ENCODE data around the gene MTSS2.

The MTSS2 gene

DNA sequence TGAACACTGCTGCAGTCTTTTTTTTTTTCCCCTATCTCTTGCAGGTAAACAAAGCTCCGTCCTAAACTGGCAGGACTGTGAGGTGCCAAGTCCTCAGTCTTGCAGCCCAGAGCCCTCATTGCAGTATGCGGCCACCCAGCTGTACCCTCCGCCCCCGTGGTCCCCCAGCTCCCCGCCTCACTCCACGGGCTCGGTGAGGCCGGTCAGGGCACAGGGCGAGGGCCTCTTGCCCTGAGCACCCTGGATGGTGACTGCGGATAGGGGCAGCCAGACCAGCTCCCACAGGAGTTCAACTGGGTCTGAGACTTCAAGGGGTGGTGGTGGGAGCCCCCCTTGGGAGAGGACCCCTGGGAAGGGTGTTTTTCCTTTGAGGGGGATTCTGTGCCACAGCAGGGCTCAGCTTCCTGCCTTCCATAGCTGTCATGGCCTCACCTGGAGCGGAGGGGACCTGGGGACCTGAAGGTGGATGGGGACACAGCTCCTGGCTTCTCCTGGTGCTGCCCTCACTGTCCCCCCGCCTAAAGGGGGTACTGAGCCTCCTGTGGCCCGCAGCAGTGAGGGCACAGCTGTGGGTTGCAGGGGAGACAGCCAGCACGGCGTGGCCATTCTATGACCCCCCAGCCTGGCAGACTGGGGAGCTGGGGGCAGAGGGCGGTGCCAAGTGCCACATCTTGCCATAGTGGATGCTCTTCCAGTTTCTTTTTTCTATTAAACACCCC lies 25.7 kb downstream of the MTSS2 start:
- no peak overlapping the region for H3K27ac ChIP-seq (ENCODE audit: low read length)
- H3K9ac ChIP-seq (ENCODE audit: low read length) = no peak overlapping the region
- H3K4me1 ChIP-seq (ENCODE audit: control insufficient read depth, low read depth, low read length) = no peaks in the 10 kb centered on the region
- no peaks in the 10 kb centered on the region for H3K9me3 ChIP-seq (ENCODE audit: control insufficient read depth, low read depth, low read length)
- no peak overlapping the region for H3K4me3 ChIP-seq (ENCODE audit: low read length)
- peaks cover 1% of the 10 kb centered on the region for H3K36me3 ChIP-seq (ENCODE audit: control insufficient read depth, low read depth, low read length)
- no peaks in the 10 kb centered on the region for H3K27me3 ChIP-seq (ENCODE audit: control insufficient read depth, insufficient read depth, low read length)

DNA sequence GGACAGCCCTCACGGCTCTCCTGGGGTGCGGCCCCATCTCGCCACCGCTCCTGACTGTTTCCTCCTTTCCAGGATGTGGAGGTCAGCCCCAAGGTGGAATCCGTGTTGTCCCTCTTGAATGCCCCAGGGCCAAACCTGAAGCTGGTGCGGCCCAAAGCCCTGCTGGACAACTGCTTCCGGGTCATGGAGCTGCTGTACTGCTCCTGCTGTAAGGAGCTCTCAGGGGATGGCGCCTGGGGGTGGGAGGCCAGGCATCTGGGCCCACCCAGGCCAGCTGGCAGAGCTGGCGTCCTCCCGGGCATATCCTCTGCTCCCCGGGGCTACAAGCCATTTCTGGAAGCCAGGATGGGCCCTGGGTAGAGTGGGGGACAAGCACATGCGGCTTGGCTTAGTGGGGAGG lies 26.3 kb downstream of the MTSS2 start:
- Histone ChIP-seq H3K4me1 (ENCODE audit: control insufficient read depth, low read depth, low read length) (no peaks in the 10 kb centered on the region), H3K36me3 (ENCODE audit: control insufficient read depth, low read depth, low read length) (no peaks in the 10 kb centered on the region), H3K9ac (ENCODE audit: low read length) (no peak overlapping the region), H3K9me3 (ENCODE audit: control insufficient read depth, low read depth, low read length) (no peaks in the 10 kb centered on the region), H3K27ac (ENCODE audit: low read length) (no peak overlapping the region), H3K27me3 (ENCODE audit: control insufficient read depth, insufficient read depth, low read length) (no peaks in the 10 kb centered on the region), H3K4me3 (ENCODE audit: low read length) (no peak overlapping the region)

DNA sequence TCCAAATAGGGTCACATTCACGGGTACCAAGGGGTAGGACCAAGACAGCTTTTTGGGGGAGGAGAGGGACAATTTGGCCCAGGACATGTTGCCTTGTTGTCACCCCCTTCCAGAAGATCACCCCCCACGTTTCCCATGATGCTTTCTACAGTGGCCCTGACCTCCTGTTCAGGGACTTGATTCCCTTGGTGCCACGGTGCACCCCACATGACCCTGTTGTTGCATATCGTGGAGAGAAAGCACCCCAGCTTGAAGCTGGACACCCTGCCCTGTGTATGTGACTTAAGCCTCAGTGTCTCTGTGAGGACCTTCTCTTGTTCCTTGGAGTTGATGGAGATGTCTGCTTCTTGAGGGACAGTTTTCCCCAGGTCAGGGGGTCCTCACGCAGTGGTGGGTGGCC lies 26.9 kb downstream of the MTSS2 start:
- Histone ChIP-seq H3K27ac (ENCODE audit: low read length) (no peak overlapping the region), H3K4me3 (ENCODE audit: low read length) (no peak overlapping the region), H3K9ac (ENCODE audit: low read length) (no peak overlapping the region), H3K9me3 (ENCODE audit: control insufficient read depth, low read depth, low read length) (no peaks in the 10 kb centered on the region), H3K36me3 (ENCODE audit: control insufficient read depth, low read depth, low read length) (no peaks in the 10 kb centered on the region), H3K4me1 (ENCODE audit: control insufficient read depth, low read depth, low read length) (peaks cover 1% of the 10 kb centered on the region), H3K27me3 (ENCODE audit: control insufficient read depth, insufficient read depth, low read length) (no peaks in the 10 kb centered on the region)

DNA sequence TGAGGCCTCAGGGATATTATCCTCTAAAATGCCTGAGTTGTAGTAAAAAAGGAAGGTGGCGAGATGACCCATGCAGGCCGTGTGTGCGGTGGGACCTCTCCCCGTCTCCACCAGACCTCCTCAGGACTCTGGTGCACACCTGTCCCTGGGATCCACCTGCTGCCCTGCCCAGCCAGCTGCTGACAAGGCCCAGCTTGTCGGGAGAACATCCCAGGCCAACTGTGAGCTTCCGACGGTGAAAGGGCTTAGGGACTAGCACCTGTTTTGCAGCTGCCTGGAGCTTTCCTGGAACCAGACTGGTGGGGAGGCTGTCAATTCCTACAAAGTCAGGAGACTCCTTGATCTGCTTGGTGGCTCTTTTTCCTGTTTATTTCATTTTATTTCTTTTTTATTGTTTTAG lies 27.9 kb downstream of the MTSS2 start:
- Histone ChIP-seq H3K9me3 (ENCODE audit: control insufficient read depth, low read depth, low read length) (no peaks in the 10 kb centered on the region), H3K9ac (ENCODE audit: low read length) (no peak overlapping the region), H3K27me3 (ENCODE audit: control insufficient read depth, insufficient read depth, low read length) (no peaks in the 10 kb centered on the region), H3K27ac (ENCODE audit: low read length) (no peak overlapping the region), H3K4me3 (ENCODE audit: low read length) (no peak overlapping the region), H3K4me1 (ENCODE audit: control insufficient read depth, low read depth, low read length) (peaks cover 3% of the 10 kb centered on the region), H3K36me3 (ENCODE audit: control insufficient read depth, low read depth, low read length) (no peaks in the 10 kb centered on the region)

DNA sequence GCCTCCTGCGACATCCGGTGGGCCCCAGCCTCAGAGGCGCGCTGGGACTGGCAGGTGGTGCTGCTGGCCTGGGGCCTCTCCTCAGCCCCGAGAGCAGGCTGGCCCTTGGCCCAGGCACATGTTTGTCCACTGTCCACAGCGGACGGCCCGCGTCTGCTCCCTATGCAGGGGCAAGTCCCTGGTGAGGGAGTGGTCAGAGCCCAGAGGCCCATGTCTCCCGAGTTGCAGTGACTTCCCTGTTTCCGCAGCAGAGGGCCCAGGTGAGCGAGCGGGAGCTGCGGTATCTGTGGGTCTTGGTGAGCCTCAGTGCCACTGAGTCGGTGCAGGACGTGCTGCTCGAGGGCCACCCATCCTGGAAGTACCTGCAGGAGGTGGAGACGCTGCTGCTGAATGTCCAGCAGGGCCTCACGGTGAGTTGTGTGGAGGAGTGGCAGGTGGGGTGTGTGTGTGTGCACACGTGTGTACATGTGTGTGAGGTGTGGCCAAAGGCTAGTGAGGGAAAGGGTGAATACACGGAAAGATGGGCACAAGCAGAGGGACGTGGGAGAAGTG lies 29.1 kb downstream of the MTSS2 start:
- Histone ChIP-seq H3K9ac (ENCODE audit: low read length) (no peak overlapping the region), H3K4me3 (ENCODE audit: low read length) (no peak overlapping the region), H3K9me3 (ENCODE audit: control insufficient read depth, low read depth, low read length) (no peaks in the 10 kb centered on the region)

DNA sequence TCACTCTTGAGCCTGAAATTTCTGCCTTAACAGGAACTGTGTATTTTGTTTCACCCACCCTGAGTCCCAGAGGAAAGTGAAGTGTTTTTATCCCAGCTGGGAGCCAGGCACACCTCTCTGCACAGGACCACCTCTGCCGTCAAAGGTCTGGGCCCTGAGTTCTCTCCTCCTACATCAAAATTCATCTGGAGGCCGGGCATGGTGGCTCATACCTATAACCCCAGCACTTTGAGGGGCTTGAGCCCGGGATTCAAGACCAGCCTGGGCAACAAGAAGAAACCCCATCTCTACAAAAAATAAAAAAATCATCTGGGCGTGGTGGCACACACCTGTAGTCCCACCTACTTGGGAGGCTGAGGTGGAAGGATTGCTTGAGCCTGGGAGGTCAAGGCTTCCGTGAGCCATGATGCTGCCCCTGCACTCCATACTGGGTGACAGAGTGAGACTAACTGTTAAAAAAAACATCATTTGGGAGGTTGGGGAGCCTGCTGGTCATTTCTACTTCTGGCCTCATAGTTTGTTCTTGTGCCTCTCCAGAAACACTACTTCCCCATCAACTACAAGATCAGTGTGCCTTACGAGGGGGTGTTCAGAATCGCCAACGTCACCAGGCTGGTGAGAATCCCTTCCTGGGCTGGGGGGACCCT lies 29.7 kb downstream of the MTSS2 start:
- no peak overlapping the region for H3K27ac ChIP-seq (ENCODE audit: low read length)
- no peaks in the 10 kb centered on the region for H3K27me3 ChIP-seq (ENCODE audit: control insufficient read depth, insufficient read depth, low read length)
- H3K9ac ChIP-seq (ENCODE audit: low read length) = no peak overlapping the region
- H3K4me1 ChIP-seq (ENCODE audit: control insufficient read depth, low read depth, low read length) = peaks cover 3% of the 10 kb centered on the region
- H3K36me3 ChIP-seq (ENCODE audit: control insufficient read depth, low read depth, low read length) = no peaks in the 10 kb centered on the region
- H3K9me3 ChIP-seq (ENCODE audit: control insufficient read depth, low read depth, low read length) = no peaks in the 10 kb centered on the region
- H3K4me3 ChIP-seq (ENCODE audit: low read length) = no peak overlapping the region

More for the DNA sequence above, 29.1 kb downstream of the MTSS2 start:
- H3K36me3 ChIP-seq (ENCODE audit: control insufficient read depth, low read depth, low read length) = no peaks in the 10 kb centered on the region
- H3K27me3 ChIP-seq (ENCODE audit: control insufficient read depth, insufficient read depth, low read length) = no peaks in the 10 kb centered on the region
- peaks cover 3% of the 10 kb centered on the region for H3K4me1 ChIP-seq (ENCODE audit: control insufficient read depth, low read depth, low read length)
- no peak overlapping the region for H3K27ac ChIP-seq (ENCODE audit: low read length)

DNA sequence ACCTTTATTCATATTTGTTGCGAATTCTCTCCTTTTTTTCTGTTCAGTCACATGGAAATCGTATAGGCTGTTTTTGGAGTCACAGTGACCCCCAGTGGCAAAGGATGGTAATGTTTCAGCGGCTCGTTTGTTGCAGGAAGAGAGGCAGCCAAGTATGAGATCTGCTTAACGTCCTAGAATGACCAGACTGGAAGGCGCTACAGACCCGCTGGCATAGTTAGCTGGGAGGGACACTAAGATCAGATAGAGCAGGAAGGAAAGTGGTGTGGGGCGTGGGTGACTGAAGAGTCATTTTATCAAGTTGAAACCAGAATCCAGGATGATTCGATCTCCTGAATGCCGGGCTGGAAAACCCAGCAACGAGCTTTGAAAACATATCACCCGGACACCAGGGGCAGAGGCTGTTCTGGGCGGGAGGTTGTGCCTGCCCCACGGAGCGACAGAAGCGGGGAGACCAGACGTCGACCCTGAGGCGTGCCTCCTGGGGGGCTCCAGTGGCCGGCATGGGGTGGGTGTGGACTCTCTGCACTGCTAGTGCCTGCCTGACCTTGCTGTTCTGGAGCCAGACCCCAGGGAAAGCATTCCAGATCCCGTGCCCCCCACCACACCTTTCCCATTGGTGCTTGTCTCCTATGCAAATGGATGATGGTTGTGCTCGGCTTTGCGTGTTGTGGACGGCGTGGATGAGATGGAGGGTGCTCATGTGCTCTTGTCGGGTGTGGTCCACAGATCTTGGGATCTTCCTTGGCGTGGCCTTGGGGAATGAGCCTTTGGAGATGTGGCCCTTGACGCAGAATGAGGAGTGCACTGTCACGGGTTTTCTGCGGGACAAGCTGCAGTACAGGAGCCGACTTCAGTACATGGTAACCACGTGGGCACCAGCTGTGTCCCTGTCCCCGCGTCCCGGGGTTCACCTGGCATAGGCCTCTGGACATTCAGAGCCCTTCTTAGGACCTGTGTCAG lies 31.8 kb downstream of the MTSS2 start:
- Histone ChIP-seq H3K4me1 (ENCODE audit: control insufficient read depth, low read depth, low read length) (peaks cover 3% of the 10 kb centered on the region), H3K27ac (ENCODE audit: low read length) (no peak overlapping the region), H3K9ac (ENCODE audit: low read length) (no peak overlapping the region), H3K27me3 (ENCODE audit: control insufficient read depth, insufficient read depth, low read length) (no peaks in the 10 kb centered on the region), H3K4me3 (ENCODE audit: low read length) (no peak overlapping the region), H3K36me3 (ENCODE audit: control insufficient read depth, low read depth, low read length) (no peaks in the 10 kb centered on the region), H3K9me3 (ENCODE audit: control insufficient read depth, low read depth, low read length) (no peaks in the 10 kb centered on the region)

DNA sequence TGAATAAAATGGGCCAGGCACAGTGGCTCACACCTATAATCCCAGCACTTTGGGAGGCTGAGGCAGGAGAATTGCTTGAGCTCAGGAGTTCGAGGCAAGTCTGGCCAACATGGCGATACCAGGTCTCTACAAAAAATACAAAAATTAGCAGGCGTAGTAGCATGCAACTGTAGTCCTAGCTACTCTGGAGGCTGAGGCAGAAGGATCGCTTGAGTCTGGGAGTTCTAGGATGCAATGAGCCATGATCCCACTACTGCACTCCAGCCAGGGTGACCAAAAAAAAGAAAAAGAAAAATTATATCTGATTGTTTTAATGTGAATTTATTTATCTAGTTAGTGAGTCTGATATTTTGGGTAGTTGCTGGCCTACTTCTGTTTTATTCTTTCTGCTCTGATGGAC lies 32.4 kb downstream of the MTSS2 start:
- peaks cover 3% of the 10 kb centered on the region for H3K4me1 ChIP-seq (ENCODE audit: control insufficient read depth, low read depth, low read length)
- H3K27ac ChIP-seq (ENCODE audit: low read length) = no peak overlapping the region
- no peaks in the 10 kb centered on the region for H3K9me3 ChIP-seq (ENCODE audit: control insufficient read depth, low read depth, low read length)
- H3K4me3 ChIP-seq (ENCODE audit: low read length) = no peak overlapping the region
- H3K9ac ChIP-seq (ENCODE audit: low read length) = no peak overlapping the region
- H3K27me3 ChIP-seq (ENCODE audit: control insufficient read depth, insufficient read depth, low read length) = no peaks in the 10 kb centered on the region
- H3K36me3 ChIP-seq (ENCODE audit: control insufficient read depth, low read depth, low read length) = no peaks in the 10 kb centered on the region

DNA sequence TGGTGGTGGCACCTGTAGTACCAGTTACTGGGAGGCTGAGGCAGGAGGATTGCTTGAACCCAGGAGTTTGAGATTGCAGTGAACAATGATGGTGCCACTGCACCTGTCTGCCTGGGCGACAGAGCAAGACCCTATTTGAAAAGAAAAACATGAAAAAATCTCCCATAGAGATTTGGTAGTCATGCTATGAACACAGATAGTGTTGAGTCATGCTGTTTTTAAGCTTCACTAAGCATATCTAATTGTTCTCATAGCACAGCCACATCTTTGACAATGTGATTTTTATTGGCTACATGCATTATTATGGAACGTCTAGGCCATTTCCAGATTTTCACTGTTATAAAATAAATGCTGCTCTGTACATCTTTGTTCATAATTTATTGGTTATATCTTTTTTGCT lies 33.5 kb downstream of the MTSS2 start:
- Histone ChIP-seq H3K9ac (ENCODE audit: low read length) (no peak overlapping the region), H3K9me3 (ENCODE audit: control insufficient read depth, low read depth, low read length) (no peaks in the 10 kb centered on the region), H3K27ac (ENCODE audit: low read length) (no peak overlapping the region), H3K36me3 (ENCODE audit: control insufficient read depth, low read depth, low read length) (no peaks in the 10 kb centered on the region), H3K27me3 (ENCODE audit: control insufficient read depth, insufficient read depth, low read length) (no peaks in the 10 kb centered on the region), H3K4me3 (ENCODE audit: low read length) (no peak overlapping the region), H3K4me1 (ENCODE audit: control insufficient read depth, low read depth, low read length) (peaks cover 3% of the 10 kb centered on the region)

DNA sequence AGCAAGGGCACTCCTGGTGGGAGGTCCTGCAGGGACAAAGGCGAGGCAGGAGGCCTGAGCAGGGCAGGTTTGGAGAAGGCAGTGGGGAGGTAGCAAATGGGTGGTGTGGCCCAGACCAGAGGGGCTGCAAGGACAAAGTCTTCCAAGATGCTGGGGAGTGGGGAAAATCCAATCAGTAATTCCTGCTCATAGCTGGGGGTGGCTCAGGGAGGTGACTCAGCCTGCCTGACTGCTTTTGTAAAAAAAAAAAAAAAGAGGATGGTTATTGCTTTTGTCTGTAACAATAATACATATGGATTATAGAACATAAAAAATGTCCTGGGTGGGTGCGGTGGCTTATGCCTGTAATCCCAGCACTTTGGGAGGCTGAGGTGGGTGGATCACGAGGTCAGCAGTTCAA lies 34.3 kb downstream of the MTSS2 start:
- Histone ChIP-seq H3K9ac (ENCODE audit: low read length) (no peak overlapping the region), H3K4me1 (ENCODE audit: control insufficient read depth, low read depth, low read length) (peaks cover 3% of the 10 kb centered on the region), H3K9me3 (ENCODE audit: control insufficient read depth, low read depth, low read length) (no peaks in the 10 kb centered on the region), H3K36me3 (ENCODE audit: control insufficient read depth, low read depth, low read length) (no peaks in the 10 kb centered on the region), H3K4me3 (ENCODE audit: low read length) (no peak overlapping the region), H3K27me3 (ENCODE audit: control insufficient read depth, insufficient read depth, low read length) (no peaks in the 10 kb centered on the region), H3K27ac (ENCODE audit: low read length) (no peak overlapping the region)

DNA sequence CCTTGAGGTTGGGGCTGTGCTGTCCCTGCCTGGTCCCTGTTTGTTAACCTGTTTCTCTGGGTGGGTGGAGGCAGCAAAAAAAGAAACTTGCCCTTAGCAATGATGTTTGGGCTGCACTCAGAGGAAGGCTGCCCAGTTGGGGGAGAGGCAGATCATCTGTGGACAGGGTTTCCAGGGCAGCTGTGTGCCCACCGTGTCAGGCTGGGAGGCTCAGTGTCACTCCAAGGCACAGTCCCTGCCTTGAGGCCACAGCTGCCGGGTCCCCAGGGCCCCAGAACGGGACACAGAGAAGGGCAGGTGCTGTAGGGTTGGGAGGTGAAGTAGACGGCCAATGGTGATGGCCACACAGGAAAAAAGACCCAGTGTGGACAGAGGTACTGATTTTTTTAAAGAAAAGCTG lies 35.6 kb downstream of the MTSS2 start:
- no peaks in the 10 kb centered on the region for H3K36me3 ChIP-seq (ENCODE audit: control insufficient read depth, low read depth, low read length)
- H3K4me1 ChIP-seq (ENCODE audit: control insufficient read depth, low read depth, low read length) = peaks cover 3% of the 10 kb centered on the region
- no peak overlapping the region for H3K4me3 ChIP-seq (ENCODE audit: low read length)
- no peaks in the 10 kb centered on the region for H3K27me3 ChIP-seq (ENCODE audit: control insufficient read depth, insufficient read depth, low read length)
- no peak overlapping the region for H3K9ac ChIP-seq (ENCODE audit: low read length)
- no peaks in the 10 kb centered on the region for H3K9me3 ChIP-seq (ENCODE audit: control insufficient read depth, low read depth, low read length)
- no peak overlapping the region for H3K27ac ChIP-seq (ENCODE audit: low read length)
